Left colon (tissue), 2 donors: ENCODE results near the gene PRUNE1. TPM values are rescaled to one million over a fixed set of nuclear protein-coding genes. Genes with fewer than 3 reads are reported as not detected.
A peak's percentile ranks its signal among the peaks of the same experiment; 100 is the strongest.

Experiments used
- ATAC-seq: fragments of 200-7000 bp; cut with Tn5 transposase; one replicate; pipeline ENCODE4 v1.9.1; 2020; ENCODE audit warnings: mild to moderate bottlenecking, moderate library complexity
- DNase-seq, 2 donors: peaks; one replicate each; pipeline ENCODE4 v3.0.0-alpha.2; 2020
- intact Hi-C, 2 donors: fragments of 100-400 bp; cut with DNase I in 1 of 2; cut with micrococcal nuclease in 1 of 2; formaldehyde crosslinking; loops; one replicate each; pipeline versions ENCODE4 v1.11.2 to v1.14.0; 2022; cut with DNase I, micrococcal nuclease
- total RNA-seq, 2 donors: library from RNA; stranded (reverse); fragmentation: NEBNext Ultra II Directional; extraction: Animal tissue kit (Norgen Biotek cat#: 25700); gene quantifications; one replicate each; pipeline ENCODE4 v1.2.1, GENCODE V29; 2021
- donor health status: DM: no; HTN: no; CAD: no.
- donor health status: DM: yes; HTN: yes; CAD: no.

Gene PRUNE1
- total RNA-seq, 2 donors from 2014 or later = 18.9 to 19.0 TPM

DNA sequence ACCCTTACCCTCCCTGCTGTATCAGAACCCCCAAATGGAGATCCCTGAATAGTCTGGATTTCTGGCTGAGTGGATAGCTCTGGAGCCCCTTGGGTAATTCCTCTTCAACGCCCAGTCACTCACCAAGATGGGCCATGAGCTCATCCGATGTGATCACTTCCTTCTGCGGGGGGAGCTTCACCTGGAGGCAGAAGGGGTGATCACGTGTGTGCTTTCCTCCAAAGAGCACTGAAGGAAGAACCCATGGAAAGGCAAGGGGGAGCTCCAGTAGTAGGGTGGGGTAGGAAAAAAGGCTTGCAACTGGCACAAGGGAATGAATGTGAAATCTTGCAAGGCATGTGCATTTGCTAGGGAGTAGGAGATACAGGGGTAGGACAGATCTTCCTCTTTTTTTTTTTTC is 6.6 kb upstream of the PRUNE1 start:
- intact Hi-C loops = loop anchor here in 1 of 2 donors (5.0 kb wide), 1 partner anchor 174 kb away; no protein-coding TSS in a partner anchor
- DNase-seq (no peak), ATAC-seq (no peak)

- DNase-seq (no peak), ATAC-seq (no peak)
- intact Hi-C loops = loop anchor here in 1 of 2 donors (5.0 kb wide), 1 partner anchor 175 kb away; no protein-coding TSS in a partner anchor
Observed at GRCh38 chr1:151002051-151002450, 6.2 kb upstream of the PRUNE1 start.

DNA sequence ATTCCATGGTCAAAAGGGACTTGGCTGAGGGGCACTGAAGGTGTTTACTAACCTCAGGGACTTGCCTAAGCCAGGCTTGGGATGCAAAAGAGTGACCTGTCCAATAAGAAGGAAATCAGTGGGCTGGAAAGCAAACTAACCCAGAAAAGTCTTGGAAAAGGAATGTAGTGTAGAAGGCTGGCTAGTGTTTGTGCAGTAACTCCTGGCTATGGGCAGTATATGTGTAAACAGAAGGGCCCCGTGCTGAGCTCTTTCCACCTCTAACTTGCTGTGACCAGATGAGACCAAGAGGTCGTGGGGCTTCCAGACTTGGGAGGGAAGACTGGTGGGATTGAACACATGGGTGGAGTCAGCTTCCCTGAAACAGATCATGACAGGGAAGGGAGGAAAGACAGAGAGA is 5.6 kb upstream of the PRUNE1 start:
- no peak for DNase-seq
- no peak for ATAC-seq
- intact Hi-C loops = loop anchor here in 1 of 2 donors (5.0 kb wide), 1 partner anchor 175 kb away; no protein-coding TSS in a partner anchor

- intact Hi-C loops = loop anchor here in 1 of 2 donors (5.0 kb wide), 1 partner anchor 176 kb away; no protein-coding TSS in a partner anchor
- DNase-seq (no peak), ATAC-seq (no peak)
Observed at GRCh38 chr1:151003180-151003579, 5.1 kb upstream of the PRUNE1 start.

- ATAC-seq (peak; percentile 2), DNase-seq (no peak)
- intact Hi-C loops = no loop called here
Observed at GRCh38 chr1:151005729-151006319, 2.4 kb upstream of the PRUNE1 start.

DNA sequence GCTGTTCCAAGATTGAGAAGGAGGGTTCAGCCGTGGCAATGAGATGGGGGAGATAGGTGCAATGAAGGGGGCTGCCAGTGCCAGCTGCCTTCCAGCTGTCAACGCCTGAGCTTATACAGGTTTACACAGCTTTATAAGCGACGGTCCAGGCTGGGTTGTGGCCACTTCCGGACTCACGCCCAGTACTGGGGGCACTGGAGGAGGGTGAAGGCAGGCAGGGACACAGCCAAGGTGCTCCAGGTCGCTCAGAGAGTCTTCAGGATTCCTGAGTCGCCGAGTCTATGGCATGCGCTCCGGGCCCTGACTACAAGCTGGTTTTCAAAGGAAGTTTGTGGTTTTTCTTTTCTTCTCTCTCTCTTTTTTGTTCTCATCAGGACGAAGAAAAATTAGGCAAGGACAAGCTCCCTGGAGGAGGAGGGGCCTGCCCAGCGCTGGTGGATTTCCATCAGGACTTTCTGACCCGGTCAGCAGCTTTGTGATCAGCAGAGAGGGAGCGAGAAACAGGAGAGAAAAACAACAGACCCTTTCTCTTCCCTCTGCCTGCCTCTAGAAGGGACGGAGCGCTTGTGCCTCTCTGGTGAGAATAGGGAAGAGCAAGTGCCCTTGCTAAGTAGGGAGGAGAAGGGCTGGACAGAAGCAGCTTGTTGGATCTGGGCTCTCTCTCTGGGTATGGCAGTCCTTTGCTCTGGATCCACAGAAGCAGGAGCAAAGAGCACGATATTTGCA is 1.8 kb upstream of the PRUNE1 start, which contains the start of gene MINDY1:
Gene MINDY1, minus strand, starts transcription at position 576 of the 726 bp plus-strand sequence. CDS start 4,285 bp downstream, outside the sequence.
- ATAC-seq (peak; percentile 67), DNase-seq (peak; percentile 80 to 84)
- intact Hi-C loops = no loop called here

DNA sequence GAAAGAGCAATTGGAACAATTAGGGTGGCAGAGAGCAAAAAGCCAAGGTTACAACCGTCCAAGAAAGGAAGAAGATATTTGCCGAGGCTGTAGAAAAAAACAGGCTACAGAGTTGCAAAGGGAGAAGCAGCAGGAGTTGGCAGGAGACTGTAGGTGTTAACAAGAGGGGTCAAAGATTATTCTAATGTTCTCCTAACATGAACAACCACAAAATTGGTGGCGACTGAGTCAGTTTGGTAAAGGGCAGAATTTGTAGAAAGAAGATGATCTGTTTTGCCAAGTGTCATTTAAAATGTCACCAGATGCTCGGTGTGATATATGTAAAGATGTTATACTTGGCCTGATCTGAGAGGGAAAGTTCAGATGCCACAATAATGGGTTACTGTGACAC is 401 bp upstream of the PRUNE1 start:
- DNase-seq = no peak
- ATAC-seq = no peak
- intact Hi-C loops = no loop called here

GRCh38 chr1:151009206-151009587 is 948 bp downstream of the PRUNE1 start:
- intact Hi-C loops = no loop called here

DNA sequence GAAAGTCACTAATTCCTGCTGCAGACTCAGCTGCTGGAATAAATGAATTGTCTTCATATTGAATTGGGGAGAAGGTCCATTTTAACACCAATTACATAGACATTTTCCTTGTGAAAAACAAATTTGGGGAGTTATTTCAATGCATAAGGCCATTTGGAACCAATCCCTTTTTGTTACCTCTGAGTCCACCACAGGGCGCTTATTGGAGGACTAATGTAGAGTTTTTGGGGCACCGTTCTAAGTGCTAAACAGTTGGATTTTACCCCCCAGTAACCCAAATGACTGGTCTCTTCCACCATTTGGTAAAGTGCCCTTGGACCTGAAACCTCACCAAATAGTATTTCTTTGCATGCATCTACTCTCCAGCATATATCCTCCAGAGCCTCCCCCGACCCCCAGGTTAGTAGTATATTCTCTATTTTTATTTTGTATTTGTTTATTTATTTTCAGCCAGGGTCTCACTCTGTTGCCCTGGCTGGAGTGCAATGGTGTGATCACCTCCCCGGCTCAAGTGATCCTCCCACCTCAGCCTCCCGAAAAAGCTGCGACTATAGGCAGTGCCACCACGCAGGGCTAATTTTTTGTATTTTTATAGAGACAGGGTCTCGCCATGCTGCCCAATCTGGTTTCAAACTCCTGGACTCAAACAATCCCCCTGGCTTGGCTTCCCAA is 1.6 kb downstream of the PRUNE1 start:
- no peak for ATAC-seq
- intact Hi-C loops = no loop called here

More at GRCh38 chr1:151009206-151009587, 948 bp downstream of the PRUNE1 start:
- ATAC-seq = no peak
- no peak for DNase-seq

GRCh38 chr1:151010346-151010726 is 2.1 kb downstream of the PRUNE1 start:
- DNase-seq (no peak), ATAC-seq (no peak)
- intact Hi-C loops = no loop called here

More for the DNA sequence above, 1.6 kb downstream of the PRUNE1 start:
- no peak for DNase-seq

DNA sequence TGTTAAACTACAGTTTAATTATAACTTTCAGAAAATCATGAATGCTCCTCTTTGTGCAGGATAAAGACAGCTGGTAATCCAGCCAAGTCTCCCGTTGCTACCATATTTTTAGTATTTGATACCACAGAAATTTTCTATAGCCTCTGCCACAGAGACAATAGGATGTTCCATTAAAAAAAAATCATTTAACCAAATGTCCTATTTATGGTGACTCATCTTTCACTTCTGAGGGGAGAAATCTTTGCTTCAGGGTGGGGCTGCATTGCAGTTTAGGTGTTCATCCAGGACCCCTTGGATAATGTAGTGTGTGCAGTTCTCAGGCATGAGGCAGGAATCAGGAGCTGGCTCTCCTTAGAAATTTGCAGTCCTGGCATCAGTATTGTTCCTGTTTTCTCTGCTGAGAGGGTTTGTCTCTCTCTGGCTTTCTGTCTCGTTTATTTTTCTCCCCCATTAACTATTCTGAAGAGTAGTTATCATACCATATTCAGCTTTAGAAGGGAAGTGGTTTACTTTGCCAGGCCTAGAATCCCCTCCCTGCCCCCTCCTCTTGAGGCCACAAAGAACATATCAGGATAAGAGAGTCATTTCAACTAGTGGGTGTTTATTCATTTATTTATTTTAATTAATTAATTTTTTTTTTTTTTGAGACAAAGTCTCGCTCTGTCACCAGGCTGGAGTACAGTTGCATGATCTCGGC is 3.1 kb downstream of the PRUNE1 start:
- intact Hi-C loops = no loop called here
- no peak for DNase-seq
- no peak for ATAC-seq

GRCh38 chr1:151012684-151013471 is 4.6 kb downstream of the PRUNE1 start:
- DNase-seq = peak; percentile 53 to 58
- ATAC-seq = peak; percentile 67
- intact Hi-C loops = no loop called here

DNA sequence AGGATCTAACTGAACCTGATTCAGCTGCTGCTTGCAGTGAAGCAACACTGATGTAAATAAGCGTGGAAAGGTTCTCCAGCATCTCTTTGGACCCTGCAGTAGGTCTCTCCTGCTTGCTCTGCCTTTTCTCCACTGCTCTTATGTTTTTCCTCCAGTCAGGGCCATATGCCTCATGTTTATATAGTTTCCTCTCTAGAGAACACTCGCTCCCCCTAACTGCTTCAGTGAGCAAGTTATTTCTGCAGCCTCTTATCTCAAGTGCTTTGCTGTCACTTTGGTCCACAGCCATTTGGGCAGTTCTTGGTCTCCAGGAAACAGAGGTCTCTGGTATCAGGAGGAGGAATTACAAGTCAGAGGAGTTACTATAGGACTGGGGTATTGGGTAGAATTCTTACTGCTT is 5.3 kb downstream of the PRUNE1 start:
- ATAC-seq = peak; percentile 30

GRCh38 chr1:151024540-151025146 is 16.4 kb downstream of the PRUNE1 start:
- intact Hi-C loops = loop anchor here in 1 of 2 donors (10.0 kb wide), 1 partner anchor 130 kb away; the partner anchor contains the start of gene TNFAIP8L2
- DNase-seq (peak; percentile 70 to 88), ATAC-seq (peak; percentile 88)

More for the DNA sequence above, 5.3 kb downstream of the PRUNE1 start:
- intact Hi-C loops = no loop called here
- DNase-seq = no peak

DNA sequence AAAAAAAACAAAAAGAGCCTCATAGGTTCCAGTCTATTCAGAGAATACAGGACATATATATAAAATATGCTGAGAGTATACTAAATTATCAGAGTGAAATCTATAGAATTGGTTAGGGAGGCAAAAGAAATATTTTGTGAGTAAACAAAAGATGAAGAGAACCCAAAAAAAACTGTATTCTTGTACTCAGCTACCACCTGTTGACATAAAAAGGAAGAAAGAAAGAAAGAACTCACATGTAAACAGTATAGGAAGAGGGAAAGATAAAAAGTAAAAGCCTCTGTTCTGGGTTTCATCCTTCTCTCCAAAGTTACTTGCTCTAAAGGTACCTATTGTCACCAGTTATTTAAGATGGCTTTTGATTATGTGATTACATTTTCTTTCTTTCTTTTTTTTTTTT is 18.2 kb downstream of the PRUNE1 start:
- intact Hi-C loops = loop anchor here in 1 of 2 donors (10.0 kb wide), 1 partner anchor 128 kb away; the partner anchor contains the start of gene TNFAIP8L2
- ATAC-seq (no peak), DNase-seq (no peak)

- DNase-seq (no peak), ATAC-seq (no peak)
- intact Hi-C loops = no loop called here
Observed at GRCh38 chr1:151032164-151032563, 23.9 kb downstream of the PRUNE1 start.

DNA sequence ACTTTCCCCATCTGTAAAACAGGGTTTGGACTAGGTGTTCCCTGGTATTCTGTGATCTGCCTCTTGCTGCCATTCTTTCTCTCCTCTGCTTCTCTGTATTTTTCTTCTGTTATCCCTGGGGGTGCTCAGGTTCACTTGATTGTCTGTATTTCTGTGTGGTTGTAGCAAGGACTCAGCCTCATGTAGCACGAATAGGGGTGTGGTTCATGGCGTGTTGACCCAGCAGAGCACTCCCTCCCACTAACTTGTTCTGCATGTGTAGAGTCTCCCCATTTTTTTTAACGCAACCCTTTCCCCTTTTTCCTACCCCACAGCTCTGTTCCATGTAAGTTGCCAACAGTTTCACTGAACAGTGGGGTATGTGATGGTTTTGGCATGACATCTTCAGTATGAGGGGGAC is 26.9 kb downstream of the PRUNE1 start:
- ATAC-seq (no peak), DNase-seq (no peak)
- intact Hi-C loops = no loop called here

DNA sequence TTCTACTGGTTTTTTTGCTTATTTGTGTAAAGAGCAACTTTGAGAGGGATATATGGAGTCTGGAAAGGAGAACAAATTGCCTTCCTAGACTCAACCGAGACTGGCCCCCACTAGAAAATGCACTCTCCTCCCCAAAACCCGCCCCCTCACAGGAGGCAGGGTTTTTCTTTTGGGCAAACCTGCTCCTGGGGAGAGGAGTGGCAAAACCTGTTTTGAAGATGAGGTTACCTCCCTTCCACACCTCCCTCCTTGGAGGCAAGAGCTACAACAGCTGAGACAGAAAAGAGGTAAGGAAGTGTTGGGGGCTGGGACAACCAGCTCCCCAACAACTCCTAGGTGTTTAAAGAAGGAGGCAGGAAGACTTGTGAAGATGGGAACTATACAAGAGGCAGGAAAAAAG is 28.1 kb downstream of the PRUNE1 start, which contains the start of gene BNIPL:
Gene BNIPL, plus strand, starts transcription at position 231 of the 400 bp plus-strand sequence. Its CDS starts 140 bp downstream, at position 371.
- intact Hi-C loops = no loop called here
- ATAC-seq (no peak), DNase-seq (no peak)
